GM19099 (cell line): ENCODE measurements around the gene GNPAT.

Experiments
- POLR2A ChIP-seq: IDR thresholded peaks from 3 replicates; pipeline ENCODE4 v1.6.1; 2011; ENCODE audit warnings: low read depth; ENCODE audit not compliant: insufficient read length; ENCODE audit errors: extremely low read depth

GNPAT gene

DNA sequence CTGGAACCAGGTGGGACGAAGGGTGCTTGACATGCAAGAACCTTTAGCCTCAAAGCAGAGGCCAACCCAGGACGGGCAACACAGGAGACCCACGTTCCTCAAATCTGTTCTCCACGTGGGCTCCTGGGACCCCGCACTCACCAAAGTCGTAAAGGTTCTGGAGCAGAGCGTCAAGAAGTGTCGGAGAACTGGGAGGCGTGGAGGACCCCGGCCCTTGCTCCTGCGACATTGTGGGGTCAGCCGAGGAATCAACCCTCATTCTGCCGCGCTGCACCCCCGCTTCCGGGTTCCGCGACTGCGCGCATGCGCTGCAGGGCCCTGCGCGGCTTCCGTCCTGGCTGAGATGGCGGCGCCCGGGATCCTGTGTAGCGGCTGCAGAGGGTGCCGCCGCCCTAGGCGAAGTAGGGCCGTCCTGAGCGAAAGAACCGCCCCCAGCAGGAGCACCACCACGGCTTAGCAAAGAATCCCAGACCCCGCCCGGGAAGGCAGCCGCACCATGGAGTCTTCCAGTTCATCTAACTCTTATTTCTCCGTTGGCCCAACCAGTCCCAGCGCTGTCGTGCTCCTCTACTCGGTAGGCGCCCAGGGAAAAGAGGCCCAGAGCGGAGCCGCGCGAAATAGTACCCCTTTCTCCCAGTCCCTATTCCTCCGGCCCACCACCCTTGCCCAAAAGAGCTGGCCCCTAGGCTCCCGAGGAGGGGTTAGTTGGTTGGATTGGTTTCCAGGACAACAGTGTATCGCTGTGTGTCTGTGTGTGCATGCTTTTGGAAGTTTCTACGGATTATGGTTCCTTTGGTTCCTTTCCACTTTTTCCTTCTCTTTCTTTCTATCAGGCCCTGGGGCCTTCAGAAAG, at the start of gene GNPAT:
Gene GNPAT, plus strand, starts transcription at position 330 of the 853 bp plus-strand sequence. Its CDS starts 167 bp downstream, at position 497.
- TF ChIP-seq POLR2A: peak; percentile 97

DNA sequence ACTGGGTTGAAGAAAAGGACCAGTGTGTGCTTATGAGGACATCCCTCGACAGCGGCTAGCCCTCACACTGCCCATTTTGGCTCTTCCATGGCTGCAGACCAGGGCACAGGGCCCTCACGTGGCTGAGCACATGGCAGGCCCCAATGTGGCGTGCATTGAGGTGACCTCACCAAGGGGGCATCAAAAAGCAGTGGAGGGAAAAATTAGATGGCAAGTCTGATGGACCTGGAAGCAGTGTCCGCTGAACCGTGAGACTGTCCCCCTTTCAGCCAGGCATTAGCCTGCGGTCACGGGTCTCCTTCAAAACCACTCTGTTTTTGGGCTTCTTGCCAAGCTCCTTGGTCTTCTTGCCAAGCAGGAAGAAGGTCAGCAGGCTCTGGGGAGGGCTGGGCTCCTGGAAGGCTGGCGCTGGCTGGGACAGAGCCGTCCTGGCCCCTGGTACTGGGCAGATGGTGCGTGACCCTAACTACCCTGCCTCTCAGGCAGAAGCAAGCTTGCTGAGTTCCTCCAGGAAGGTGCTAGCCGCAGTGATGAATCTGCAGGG, 48.3 kb upstream of the GNPAT start:
- TF ChIP-seq POLR2A: no peak

GRCh38 chr1:231193710-231194340, 47.2 kb upstream of the GNPAT start:
- TF ChIP-seq POLR2A: no peak

- no peak for TF ChIP-seq POLR2A
These were observed 46.6 kb upstream of the GNPAT start for GRCh38 chr1:231194476-231194842.

GRCh38 chr1:231194843-231195516, 46.0 kb upstream of the GNPAT start:
- no peak for TF ChIP-seq POLR2A

DNA sequence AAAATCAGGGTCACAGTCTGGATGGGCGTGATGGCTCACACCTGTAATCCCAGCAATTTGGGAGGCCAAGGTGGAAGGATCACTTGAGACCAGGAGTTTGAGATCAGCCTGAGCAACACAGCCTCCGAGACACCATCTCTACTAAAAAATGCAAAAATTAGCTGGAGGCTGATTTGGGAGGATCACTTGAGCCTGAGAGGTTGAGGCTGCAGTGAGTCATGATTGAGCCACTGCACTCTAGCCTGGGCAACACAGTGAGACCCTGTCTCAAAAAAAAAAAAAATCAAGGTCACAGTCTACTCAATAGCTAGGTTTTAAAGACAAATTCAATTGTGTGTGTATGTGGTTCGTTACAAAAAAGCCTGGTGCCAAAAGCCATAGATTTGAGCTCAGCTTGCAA, 44.7 kb upstream of the GNPAT start:
- no peak for TF ChIP-seq POLR2A

- no peak for TF ChIP-seq POLR2A
These were observed 44.3 kb upstream of the GNPAT start for GRCh38 chr1:231196728-231197127.

DNA sequence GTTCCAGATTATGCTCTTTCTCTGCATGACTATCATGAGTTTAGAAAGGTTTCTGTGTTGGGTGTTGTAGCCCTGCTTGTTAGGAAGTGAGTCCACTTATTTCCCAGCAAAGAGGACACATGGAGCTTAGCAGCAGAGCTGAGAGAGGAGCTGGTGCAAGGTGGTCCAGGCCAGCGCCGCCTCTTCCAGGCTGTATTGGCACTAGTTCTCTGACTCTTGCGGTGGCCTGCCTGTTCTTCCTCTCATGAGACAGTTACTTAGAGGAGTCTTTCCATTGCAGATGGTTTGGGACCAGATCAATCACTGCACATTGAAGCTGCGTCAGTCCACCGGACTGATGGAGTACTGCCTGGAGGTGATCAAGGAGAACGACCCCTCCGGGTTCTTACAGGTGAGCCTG, 41.1 kb upstream of the GNPAT start:
- TF ChIP-seq POLR2A: no peak

DNA sequence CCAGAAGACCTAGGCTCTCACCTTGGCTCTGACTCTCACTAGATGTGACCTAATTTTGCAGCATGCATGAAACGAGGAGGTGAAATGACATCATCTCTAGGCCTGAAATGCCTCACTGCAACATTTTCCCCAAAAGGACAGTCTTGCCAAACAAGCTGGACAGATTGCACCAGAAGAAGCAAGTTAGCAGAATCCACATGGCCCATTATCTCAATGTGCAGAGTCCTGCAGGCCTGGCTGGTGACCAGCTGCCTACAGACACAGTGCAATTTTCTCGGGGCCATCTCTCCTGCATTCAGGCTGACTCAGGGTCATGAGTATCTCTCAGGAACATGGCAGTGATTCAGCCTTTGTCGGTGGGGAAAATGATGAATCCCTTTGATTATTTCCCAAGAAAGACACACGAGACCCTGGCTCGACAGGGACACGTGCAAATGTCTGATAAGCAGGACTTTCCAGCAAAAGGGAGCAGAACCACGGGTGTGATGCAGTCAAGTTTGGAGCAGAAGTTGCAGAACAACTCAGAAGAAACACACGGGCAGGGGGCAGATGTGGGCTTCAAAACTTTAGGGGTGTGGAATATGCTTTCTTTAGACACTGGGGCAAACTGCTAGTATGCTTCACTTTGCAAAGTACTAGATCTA, 40.5 kb upstream of the GNPAT start:
- TF ChIP-seq POLR2A: no peak

GRCh38 chr1:231201375-231201978, 39.5 kb upstream of the GNPAT start:
- no peak for TF ChIP-seq POLR2A

GRCh38 chr1:231201979-231202633, 38.9 kb upstream of the GNPAT start:
- no peak for TF ChIP-seq POLR2A

DNA sequence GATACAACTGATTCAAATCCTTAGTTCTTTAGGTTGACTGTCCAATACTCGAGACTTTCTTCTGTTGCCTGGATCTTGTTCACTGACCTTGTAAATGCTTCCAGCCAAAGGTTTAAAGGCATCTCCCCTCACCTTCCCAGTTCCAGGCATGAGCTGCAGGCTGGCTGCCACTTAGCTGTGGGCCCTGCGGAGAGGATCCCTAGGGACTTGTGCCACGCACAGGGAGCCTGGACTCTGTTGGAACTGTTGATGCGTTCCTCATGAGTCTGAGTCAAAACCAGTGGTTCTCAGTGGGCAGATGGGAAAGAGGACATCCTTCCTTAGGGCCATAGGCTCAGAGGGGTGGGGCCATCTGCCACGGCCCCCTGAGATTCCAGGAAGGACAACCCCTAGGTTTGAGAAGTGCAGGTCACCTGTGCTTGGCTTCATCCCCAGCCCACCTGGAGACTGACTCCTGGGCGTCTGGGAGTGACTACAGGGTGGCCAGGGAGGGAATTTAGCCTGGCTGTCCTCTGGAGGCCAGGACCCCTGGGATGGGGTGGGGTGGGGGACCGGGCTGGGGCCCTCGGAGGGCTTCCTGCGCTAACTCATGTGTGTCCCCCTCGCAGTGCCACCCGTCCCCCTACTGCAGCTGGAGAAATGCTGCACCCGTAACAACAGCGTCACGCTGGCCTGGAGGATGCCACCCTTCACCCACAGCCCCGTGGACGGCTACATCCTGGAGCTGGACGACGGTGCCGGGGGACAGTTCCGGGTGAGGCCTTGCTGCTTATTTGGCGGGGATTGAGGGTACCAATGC, 37.6 kb upstream of the GNPAT start:
- TF ChIP-seq POLR2A: no peak

DNA sequence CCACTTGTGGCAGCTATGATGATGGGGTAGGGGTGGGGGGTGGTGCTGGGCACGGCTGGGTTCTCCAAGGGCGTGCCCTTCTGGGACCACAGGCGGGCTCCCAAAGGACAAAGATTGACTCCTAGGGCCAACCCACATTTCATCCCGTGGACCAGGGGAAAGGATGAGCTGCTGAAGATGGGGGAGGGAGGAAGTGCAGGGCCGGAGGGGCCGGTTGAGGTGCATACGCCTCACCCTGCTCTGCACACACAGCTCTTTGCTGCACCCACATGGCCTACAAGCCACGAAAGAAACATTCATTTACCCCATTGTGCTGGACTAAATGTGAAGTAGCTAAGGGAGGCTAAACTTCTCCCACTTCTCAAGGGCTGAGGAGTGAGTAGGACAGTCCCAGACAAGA, 34.2 kb upstream of the GNPAT start:
- no peak for TF ChIP-seq POLR2A
